Mucosa of descending colon (tissue), 3 donors: ENCODE results near the gene ONECUT2. TPM values are rescaled to one million over a fixed set of nuclear protein-coding genes. Genes with fewer than 3 reads are reported as not detected.

Source experiments
- ATAC-seq: fragments of 200-7000 bp; cut with Tn5 transposase; one replicate; pipeline ENCODE4 v1.9.1; 2020; ENCODE audit warnings: mild to moderate bottlenecking, moderate library complexity
- DNase-seq, 3 donors: peaks; one replicate each; pipeline ENCODE4 v3.0.0-alpha.2; 2020
- H3K36me3 ChIP-seq: fragments of 200-600 bp; one replicate; pipeline ENCODE4 v1.8.0; 2021; ENCODE audit warnings: low read depth, mild to moderate bottlenecking
- H3K4me1 ChIP-seq: fragments of 200-600 bp; one replicate; pipeline ENCODE4 v1.8.0; 2021; ENCODE audit warnings: low read depth, mild to moderate bottlenecking
- H3K4me3 ChIP-seq: fragments of 200-600 bp; one replicate; pipeline ENCODE4 v1.8.0; 2021; ENCODE audit warnings: mild to moderate bottlenecking
- H3K9me3 ChIP-seq: fragments of 200-600 bp; one replicate; pipeline ENCODE4 v1.8.0; 2021; ENCODE audit warnings: mild to moderate bottlenecking
- intact Hi-C, 2 donors: fragments of 100-400 bp; cut with DNase I in 1 of 2; cut with micrococcal nuclease in 1 of 2; formaldehyde crosslinking; loops; one replicate each; pipeline versions ENCODE4 v1.11.0 to v1.11.1; 2022; cut with DNase I, micrococcal nuclease
- total RNA-seq, 3 donors: library from RNA; stranded (reverse); fragmentation: NEBNext Ultra II Directional in 2 of 3; extraction: Animal tissue kit (Norgen Biotek cat#: 25700) in 2 of 3; gene quantifications; one replicate each; pipeline versions ENCODE4 v1.2.1 to v1.2.4, GENCODE V29; 2021 to 2023
- TF ChIP-seq, protein P1 (sequence below): fragments of 200-600 bp; IDR thresholded peaks from one replicate; pipeline ENCODE4 v1.8.0; 2022; ENCODE audit warnings: antibody characterized with exemption, mild to moderate bottlenecking
- donor health status: DM: no; HTN: no; CAD: no; lungs with moderate emphysema.
- donor health status: DM: no; HTN: no; CAD: no.
- donor health status: DM: no; HTN: yes; CAD: no.

ONECUT2 gene
- total RNA-seq, 3 donors from 2014 or later: 0.06 to 0.87 (median 0.14) TPM

DNA sequence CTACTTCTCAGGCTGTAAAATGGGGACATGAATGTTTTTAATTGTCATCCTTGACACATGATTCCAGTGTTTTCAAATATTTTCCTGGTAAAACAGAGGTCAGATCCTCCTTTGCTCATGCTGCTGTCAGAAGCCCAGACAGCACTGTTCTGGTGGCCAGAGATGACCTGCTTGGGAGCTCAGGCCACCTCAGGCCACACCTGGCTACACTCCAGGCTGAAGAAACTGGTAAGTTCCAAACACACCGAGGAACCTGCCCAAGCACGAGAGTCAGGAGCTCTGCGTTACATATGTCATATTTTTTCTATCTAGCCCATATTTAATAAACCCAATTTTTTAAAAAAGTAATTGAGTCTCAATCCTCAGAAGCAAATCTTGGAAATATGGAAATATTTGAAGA is 103.4 kb downstream of the ONECUT2 start:
- no peak overlapping the region for H3K4me3 ChIP-seq
- no peaks in the 10 kb centered on the region for H3K36me3 ChIP-seq
- no peaks in the 10 kb centered on the region for H3K4me1 ChIP-seq
- intact Hi-C loops: no loop called here
- DNase-seq (no peak), ATAC-seq (no peak)
- TF ChIP-seq, protein P1, sequence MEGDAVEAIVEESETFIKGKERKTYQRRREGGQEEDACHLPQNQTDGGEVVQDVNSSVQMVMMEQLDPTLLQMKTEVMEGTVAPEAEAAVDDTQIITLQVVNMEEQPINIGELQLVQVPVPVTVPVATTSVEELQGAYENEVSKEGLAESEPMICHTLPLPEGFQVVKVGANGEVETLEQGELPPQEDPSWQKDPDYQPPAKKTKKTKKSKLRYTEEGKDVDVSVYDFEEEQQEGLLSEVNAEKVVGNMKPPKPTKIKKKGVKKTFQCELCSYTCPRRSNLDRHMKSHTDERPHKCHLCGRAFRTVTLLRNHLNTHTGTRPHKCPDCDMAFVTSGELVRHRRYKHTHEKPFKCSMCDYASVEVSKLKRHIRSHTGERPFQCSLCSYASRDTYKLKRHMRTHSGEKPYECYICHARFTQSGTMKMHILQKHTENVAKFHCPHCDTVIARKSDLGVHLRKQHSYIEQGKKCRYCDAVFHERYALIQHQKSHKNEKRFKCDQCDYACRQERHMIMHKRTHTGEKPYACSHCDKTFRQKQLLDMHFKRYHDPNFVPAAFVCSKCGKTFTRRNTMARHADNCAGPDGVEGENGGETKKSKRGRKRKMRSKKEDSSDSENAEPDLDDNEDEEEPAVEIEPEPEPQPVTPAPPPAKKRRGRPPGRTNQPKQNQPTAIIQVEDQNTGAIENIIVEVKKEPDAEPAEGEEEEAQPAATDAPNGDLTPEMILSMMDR: no peak
- H3K9me3 ChIP-seq: no peaks in the 10 kb centered on the region

DNA sequence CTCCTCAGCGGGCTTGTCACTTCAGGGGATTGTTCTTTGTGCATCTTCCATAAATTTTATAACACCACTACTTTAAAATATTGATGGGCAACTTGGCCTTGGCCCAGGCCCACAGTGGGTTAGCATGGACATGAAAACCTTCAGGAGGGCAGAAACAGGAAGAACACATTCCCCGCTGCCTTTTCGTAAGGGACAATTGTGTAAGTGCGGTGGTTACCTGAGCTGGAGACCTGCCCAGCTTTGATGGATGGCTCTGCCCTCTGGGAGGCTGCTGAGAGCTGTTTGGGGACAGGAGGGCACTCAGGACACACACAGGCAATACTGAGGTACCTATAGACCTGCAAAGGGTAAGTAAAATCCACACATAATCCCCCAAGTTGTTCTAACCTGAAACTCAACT is 104.5 kb downstream of the ONECUT2 start:
- intact Hi-C loops: no loop called here
- Histone ChIP-seq H3K36me3 (no peaks in the 10 kb centered on the region), H3K9me3 (no peaks in the 10 kb centered on the region), H3K4me3 (no peak overlapping the region), H3K4me1 (no peaks in the 10 kb centered on the region)
- DNase-seq (no peak), ATAC-seq (no peak)
- TF ChIP-seq, protein P1: no peak

Other genes with a start within 250 kb of the ONECUT2 start
- 1 to 10 TPM in 1 of 3 donors, under 1 TPM in 1, not detected in 1; 0.02 to 2.0 TPM for gene ST8SIA3, start 82.8 kb upstream of the ONECUT2 start, total RNA-seq
- gene FECH, start 151.3 kb downstream of the ONECUT2 start, total RNA-seq: 10 to 100 TPM; 17.1 to 22.0 (median 20.4) TPM
- 100 to 1,000 TPM; 122 to 137 (median 137) TPM for gene NARS1, start 186.5 kb downstream of the ONECUT2 start, total RNA-seq